ENCODE results near the gene COPE. TPM values are rescaled to one million over a fixed set of nuclear protein-coding genes. Genes with fewer than 3 reads are reported as not detected.

The COPE gene
- total and polyA plus RNA-seq, 2 donors (not counting 1 experiment from before 2014, with no cell fraction given), result 154 to 279 TPM

DNA sequence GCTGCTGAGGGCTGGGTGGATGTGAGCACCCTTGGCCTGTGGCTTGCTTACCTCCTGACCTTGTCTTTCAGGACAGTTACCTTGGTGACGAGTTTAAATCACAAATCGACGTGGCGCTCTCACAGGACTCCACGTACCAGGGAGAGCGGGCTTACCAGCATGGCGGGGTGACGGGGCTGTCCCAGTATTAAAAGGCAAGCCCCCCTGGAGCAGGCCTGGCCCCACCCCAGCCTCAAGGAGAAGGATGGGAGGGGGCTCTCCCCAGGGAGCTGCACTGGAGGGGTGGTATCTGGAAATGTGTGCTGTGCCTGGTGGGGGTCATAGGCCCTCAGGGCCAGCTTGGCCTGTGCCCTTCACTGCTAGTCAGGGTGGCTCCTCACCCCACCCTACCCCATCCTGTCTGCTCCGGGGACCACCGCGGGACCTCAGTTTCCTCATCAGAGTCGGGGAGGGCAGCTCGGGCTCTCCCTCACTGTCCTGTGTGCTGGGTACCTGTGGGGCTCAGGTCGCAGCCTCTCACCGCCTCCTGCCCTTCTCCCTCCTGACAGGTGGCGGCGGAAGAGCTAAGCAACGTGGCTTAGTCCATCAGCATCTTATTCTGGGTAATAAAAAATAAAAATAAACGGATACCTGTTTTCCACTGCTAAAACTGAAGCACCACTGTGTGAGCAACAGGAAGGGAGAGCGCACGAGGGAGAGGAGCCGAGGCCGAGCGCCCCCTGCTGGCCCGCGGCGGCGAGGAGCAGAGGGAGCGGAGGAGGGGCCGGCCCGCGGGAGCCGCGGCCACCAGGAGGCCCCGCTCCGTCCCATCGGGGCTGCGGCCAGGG is 53.0 kb downstream of the COPE start:
- H2AFZ ChIP-seq (ENCODE audit: insufficient read depth, low read depth, low read length, poor library complexity, severe bottlenecking), result no peak overlapping the region
- peaks cover 13% of the 10 kb centered on the region for H3K4me1 Mint-ChIP-seq
- ChIA-PET CTCF (interaction anchor here (1.1 to 2.0 kb wide), 5 partner anchors 9 to 415 kb away, joined by 3 to 17 read pairs (median 5); no protein-coding TSS in a partner anchor), POLR2A (no interaction called here)
- peaks cover 5% of the 10 kb centered on the region for H3K27me3 Mint-ChIP-seq
- WGBS (ENCODE audit: insufficient coverage), result 49% methylated on average over 30 of the region's 38 CpGs
- no peaks in the 10 kb centered on the region for H3K9me3 Mint-ChIP-seq (ENCODE audit: insufficient read depth)
- intact Hi-C loops (cut with micrococcal nuclease), result no loop called here
- peaks cover 3% of the 10 kb centered on the region for H3K79me2 ChIP-seq (ENCODE audit: control insufficient read depth, insufficient read depth, low read length)
- H3K27ac Mint-ChIP-seq, result no peak overlapping the region
- H3K4me1 ChIP-seq (ENCODE audit: control insufficient read depth in 2 of 2, insufficient read depth in 2 of 2, low read length in 2 of 2), result peaks cover 12 to 18% of the 10 kb centered on the region in 2 donors
- peak; percentile 76 for DNase-seq
- no peak overlapping the region for H3K27ac ChIP-seq (ENCODE audit: low read length in 2 of 2)
- H3K36me3 ChIP-seq (replicated peaks in 1 of 2; ENCODE audit: control extremely low read depth in 1 of 2, control insufficient read depth in 1 of 2, extremely low read depth in 1 of 2, insufficient read depth in 2 of 2, low read length in 1 of 2), result peaks cover 0 to 60% of the 10 kb centered on the region in 2 experiments
- H3K4me3 Mint-ChIP-seq, result no peak overlapping the region
- no peak overlapping the region for H3K9ac ChIP-seq (ENCODE audit: low read length)
- peaks cover 51% of the 10 kb centered on the region for H4K20me1 ChIP-seq (ENCODE audit: control insufficient read depth, insufficient read depth, low read length, poor library complexity, severe bottlenecking)
- H3K4me2 ChIP-seq (replicated peaks; ENCODE audit: low read depth, low read length, poor library complexity, severe bottlenecking), result no peak overlapping the region
- H3K4me3 ChIP-seq (ENCODE audit: control extremely low read depth in 1 of 5, extremely low read depth in 1 of 5, insufficient read depth in 1 of 5, low read depth in 2 of 5, low read length in 4 of 5), result no peak overlapping the region
- peaks cover 0 to 12% (median 3%) of the 10 kb centered on the region in 4 experiments for H3K27me3 ChIP-seq (replicated peaks in 1 of 4; ENCODE audit: control extremely low read depth in 1 of 4, control insufficient read depth in 3 of 4, insufficient read depth in 4 of 4, low read length in 3 of 4)
- H3K9me3 ChIP-seq (ENCODE audit: control extremely low read depth in 1 of 3, control insufficient read depth in 2 of 3, insufficient read depth in 1 of 3, low read length in 2 of 3), result peaks cover 0 to 3% (median 0%) of the 10 kb centered on the region in 3 donors
- TF ChIP-seq, protein P1, sequence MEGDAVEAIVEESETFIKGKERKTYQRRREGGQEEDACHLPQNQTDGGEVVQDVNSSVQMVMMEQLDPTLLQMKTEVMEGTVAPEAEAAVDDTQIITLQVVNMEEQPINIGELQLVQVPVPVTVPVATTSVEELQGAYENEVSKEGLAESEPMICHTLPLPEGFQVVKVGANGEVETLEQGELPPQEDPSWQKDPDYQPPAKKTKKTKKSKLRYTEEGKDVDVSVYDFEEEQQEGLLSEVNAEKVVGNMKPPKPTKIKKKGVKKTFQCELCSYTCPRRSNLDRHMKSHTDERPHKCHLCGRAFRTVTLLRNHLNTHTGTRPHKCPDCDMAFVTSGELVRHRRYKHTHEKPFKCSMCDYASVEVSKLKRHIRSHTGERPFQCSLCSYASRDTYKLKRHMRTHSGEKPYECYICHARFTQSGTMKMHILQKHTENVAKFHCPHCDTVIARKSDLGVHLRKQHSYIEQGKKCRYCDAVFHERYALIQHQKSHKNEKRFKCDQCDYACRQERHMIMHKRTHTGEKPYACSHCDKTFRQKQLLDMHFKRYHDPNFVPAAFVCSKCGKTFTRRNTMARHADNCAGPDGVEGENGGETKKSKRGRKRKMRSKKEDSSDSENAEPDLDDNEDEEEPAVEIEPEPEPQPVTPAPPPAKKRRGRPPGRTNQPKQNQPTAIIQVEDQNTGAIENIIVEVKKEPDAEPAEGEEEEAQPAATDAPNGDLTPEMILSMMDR (IDR thresholded peaks at IDR 0.05), result peak; percentile 98
- TF ChIP-seq EZH2 (IDR thresholded peaks at IDR 0.05; ENCODE audit: borderline replicate concordance, insufficient read depth, low read depth, low read length, poor library complexity, severe bottlenecking), result no peak
- ATAC-seq (ENCODE audit: low read depth), result peak; percentile 82

Data from B cell (primary cell).